GM21515 (cell line): ENCODE measurements around the gene ZCCHC7.
"Not testable (repeated sequence)": the region's sequence is repeated elsewhere in the genome, so short reads cannot be mapped to it uniquely, and the experiment has no call there.

Experiments
- ATAC-seq: cut with Tn5 transposase; IDR thresholded peaks from one replicate; pipeline ENCODE4 v1.9.1; 2021; ENCODE audit not compliant: unreplicated experiment

ZCCHC7 gene

GRCh38 chr9:37119907-37120842 is at the start of gene ZCCHC7:
Gene ZCCHC7 (plus strand): TSS chr9:37120574.
- peak; percentile 93 for ATAC-seq

GRCh38 chr9:37074790-37075189 is 45.6 kb upstream of the ZCCHC7 start:
- not testable (repeated sequence) for ATAC-seq

- peak; percentile 90 for ATAC-seq
Measured at GRCh38 chr9:37079370-37080164, 40.8 kb upstream of the ZCCHC7 start.

- ATAC-seq, result peak; percentile 18
Measured at GRCh38 chr9:37080165-37080628, 40.2 kb upstream of the ZCCHC7 start.

- not testable (repeated sequence) for ATAC-seq
Measured at GRCh38 chr9:37081507-37081906, 38.9 kb upstream of the ZCCHC7 start.

- ATAC-seq, result no peak
Measured at GRCh38 chr9:37082214-37082765, 38.1 kb upstream of the ZCCHC7 start.

- ATAC-seq, result no peak
Measured at GRCh38 chr9:37083654-37084053, 36.7 kb upstream of the ZCCHC7 start.

- ATAC-seq, result no peak
Measured at GRCh38 chr9:37085233-37085632, 35.1 kb upstream of the ZCCHC7 start.

GRCh38 chr9:37092714-37093295 is 27.6 kb upstream of the ZCCHC7 start:
- not testable (repeated sequence) for ATAC-seq

- no peak for ATAC-seq
Measured at GRCh38 chr9:37094751-37095150, 25.6 kb upstream of the ZCCHC7 start.

- no peak for ATAC-seq
Measured at GRCh38 chr9:37096628-37097027, 23.7 kb upstream of the ZCCHC7 start.

GRCh38 chr9:37097294-37097693 is 23.1 kb upstream of the ZCCHC7 start:
- no peak for ATAC-seq

GRCh38 chr9:37100327-37100726 is 20.0 kb upstream of the ZCCHC7 start:
- no peak for ATAC-seq

- no peak for ATAC-seq
Measured at GRCh38 chr9:37100741-37101140, 19.6 kb upstream of the ZCCHC7 start.

- no peak for ATAC-seq
Measured at GRCh38 chr9:37102486-37102885, 17.9 kb upstream of the ZCCHC7 start.

GRCh38 chr9:37104183-37104889 is 16.0 kb upstream of the ZCCHC7 start:
- no peak for ATAC-seq

- no peak for ATAC-seq
Measured at GRCh38 chr9:37105234-37105633, 15.1 kb upstream of the ZCCHC7 start.

- ATAC-seq, result no peak
Measured at GRCh38 chr9:37107701-37108100, 12.7 kb upstream of the ZCCHC7 start.

- not testable (repeated sequence) for ATAC-seq
Measured at GRCh38 chr9:37114442-37114841, 5.9 kb upstream of the ZCCHC7 start.

- ATAC-seq, result no peak
Measured at GRCh38 chr9:37117956-37118355, 2.4 kb upstream of the ZCCHC7 start.
